HG02759 (cell line): ENCODE results near the gene CYLD.

Experiments
- ATAC-seq: cut with Tn5 transposase; IDR thresholded peaks from one replicate; pipeline ENCODE4 v1.9.1; 2021; ENCODE audit warnings: mild to moderate bottlenecking, moderate library complexity; ENCODE audit not compliant: unreplicated experiment

CYLD gene

GRCh38 chr16:50711040-50711439 lies 30.8 kb upstream of the CYLD start:
- ATAC-seq, result no peak

GRCh38 chr16:50711862-50712559 lies 29.9 kb upstream of the CYLD start:
- ATAC-seq, result no peak

- ATAC-seq, result no peak
Observed at GRCh38 chr16:50712560-50712898, 29.4 kb upstream of the CYLD start.

- ATAC-seq, result no peak
Observed at GRCh38 chr16:50712956-50713355, 28.9 kb upstream of the CYLD start.

- ATAC-seq, result no peak
Observed at GRCh38 chr16:50717091-50717490, 24.8 kb upstream of the CYLD start.

GRCh38 chr16:50717494-50717893 lies 24.4 kb upstream of the CYLD start:
- no peak for ATAC-seq

GRCh38 chr16:50718061-50718760 lies 23.7 kb upstream of the CYLD start:
- no peak for ATAC-seq

GRCh38 chr16:50718761-50719400 lies 23.0 kb upstream of the CYLD start:
- no peak for ATAC-seq

GRCh38 chr16:50719401-50720337 lies 22.2 kb upstream of the CYLD start:
- ATAC-seq, result no peak

GRCh38 chr16:50721549-50722404 lies 20.1 kb upstream of the CYLD start:
- no peak for ATAC-seq

- ATAC-seq, result no peak
Observed at GRCh38 chr16:50722405-50722737, 19.5 kb upstream of the CYLD start.

- ATAC-seq, result no peak
Observed at GRCh38 chr16:50722960-50723359, 18.9 kb upstream of the CYLD start.

- no peak for ATAC-seq
Observed at GRCh38 chr16:50724306-50724705, 17.6 kb upstream of the CYLD start.

GRCh38 chr16:50731130-50731988 lies 10.5 kb upstream of the CYLD start:
- ATAC-seq, result no peak

GRCh38 chr16:50731989-50732832 lies 9.7 kb upstream of the CYLD start:
- no peak for ATAC-seq

- no peak for ATAC-seq
Observed at GRCh38 chr16:50733468-50733867, 8.4 kb upstream of the CYLD start.

GRCh38 chr16:50735629-50736122 lies 6.2 kb upstream of the CYLD start:
- ATAC-seq, result peak; percentile 60

GRCh38 chr16:50736448-50736847 lies 5.4 kb upstream of the CYLD start:
- ATAC-seq, result no peak
